HCT116 (cell line): ENCODE measurements around the gene MEGF6.

Source experiments
- CTCF ChIP-seq, 3 experiments: fragments of 200-600 bp in 1 of 3; sonication (generic) in 1 of 3; IDR thresholded peaks in 2 of 3; conservative IDR thresholded peaks in 1 of 3; 2 replicates each; pipeline ENCODE4 v1.5.1; 2012 to 2017; ENCODE audit warnings: low read depth in 2 of 3, low read length in 2 of 3, antibody characterized with exemption in 1 of 3, borderline replicate concordance in 1 of 3, control low read depth in 1 of 3, mild to moderate bottlenecking in 1 of 3, mixed read lengths in 1 of 3, mixed run types in 1 of 3, moderate library complexity in 1 of 3; ENCODE audit not compliant: insufficient read depth in 1 of 3
- EGR1 ChIP-seq: IDR thresholded peaks from 2 replicates; pipeline ENCODE4 v1.6.1; 2012; ENCODE audit warnings: low read depth
- EZH2 ChIP-seq: fragments of 200-600 bp; sonication (generic); IDR thresholded peaks from 2 replicates; pipeline ENCODE4 v1.6.1; 2017; ENCODE audit warnings: antibody characterized with exemption, mixed run types
- EZH2phosphoT487 ChIP-seq: fragments of 200-600 bp; IDR thresholded peaks from 2 replicates; pipeline ENCODE4 v1.6.1; 2018; ENCODE audit warnings: antibody characterized with exemption, borderline replicate concordance
- FOSL1 ChIP-seq: IDR thresholded peaks from 2 replicates; pipeline ENCODE4 v1.6.1; 2012; ENCODE audit warnings: low read depth
- JUND ChIP-seq: IDR thresholded peaks from 2 replicates; pipeline ENCODE4 v1.6.1; 2012
- POLR2A ChIP-seq: IDR thresholded peaks from 2 replicates; pipeline ENCODE4 v1.7.0; 2011; ENCODE audit warnings: borderline replicate concordance; ENCODE audit not compliant: insufficient read depth, insufficient read length; ENCODE audit errors: extremely low read depth
- POLR2AphosphoS5 ChIP-seq: IDR thresholded peaks from 2 replicates; pipeline ENCODE4 v1.6.1; 2011; ENCODE audit warnings: mild to moderate bottlenecking, low read depth, low read length, moderate library complexity
- SP1 ChIP-seq: IDR thresholded peaks from 2 replicates; pipeline ENCODE4 v1.6.1; 2012; ENCODE audit warnings: low read depth
- SRF ChIP-seq: IDR thresholded peaks from 2 replicates; pipeline ENCODE4 v1.6.1; 2012; ENCODE audit warnings: low read depth
- YY1 ChIP-seq: IDR thresholded peaks from 2 replicates; pipeline ENCODE4 v1.6.1; 2011; ENCODE audit warnings: low read length, low read depth, moderate library complexity, mild to moderate bottlenecking; ENCODE audit not compliant: insufficient replicate concordance; ENCODE audit errors: extremely low read depth
- ZNF274 ChIP-seq: fragments of 200-500 bp; sonication (Bioruptor generic); IDR thresholded peaks from 2 replicates; pipeline ENCODE4 v1.6.1; 2014; ENCODE audit warnings: mild to moderate bottlenecking, low read depth, low read length, inconsistent platforms

DNA sequence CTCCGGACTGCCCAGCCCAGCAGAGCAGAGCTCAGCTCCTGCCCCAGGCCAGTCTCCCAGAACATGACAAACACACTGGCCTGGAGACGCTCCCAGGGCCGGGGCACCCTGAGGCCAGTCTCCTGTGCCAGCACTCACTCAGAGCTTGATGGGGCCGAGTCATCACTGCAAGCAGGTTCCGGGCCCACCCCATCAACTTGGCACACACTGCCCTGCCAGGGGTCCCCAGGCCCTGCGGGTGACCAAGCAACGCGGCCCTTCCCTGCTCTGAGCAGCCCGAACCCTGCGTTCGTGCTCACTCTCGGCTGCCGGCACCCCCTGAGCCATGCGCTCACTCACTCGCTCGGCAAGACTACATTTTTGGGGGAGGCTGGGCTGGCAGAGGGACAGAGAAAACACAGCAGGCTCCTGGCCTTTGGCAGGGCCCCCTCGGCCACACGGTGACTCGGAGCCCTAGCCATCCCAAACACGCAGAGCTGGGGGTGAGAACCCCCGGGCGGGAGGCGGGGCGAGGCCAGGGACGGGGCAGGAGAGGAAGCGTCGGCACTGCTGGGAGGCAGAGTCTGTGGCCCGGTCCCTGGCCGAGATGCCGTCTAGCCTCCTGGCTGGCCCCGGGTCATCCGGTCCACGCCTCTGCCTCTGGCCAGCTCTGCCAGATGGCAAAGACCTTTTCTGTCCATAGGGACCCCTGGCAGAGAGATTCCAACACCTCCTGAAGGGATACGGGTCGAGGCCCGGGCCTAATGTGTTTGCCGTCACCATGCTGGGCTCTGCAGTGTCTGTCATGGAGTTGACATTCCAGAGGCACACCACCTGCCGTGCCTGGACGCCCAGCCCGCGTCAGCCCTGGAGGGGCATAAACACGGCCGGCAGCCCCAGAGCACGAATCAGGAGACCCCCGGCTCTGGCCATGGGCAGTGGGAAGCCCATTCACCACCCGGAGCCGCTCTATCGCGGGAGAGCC lies 68.0 kb downstream of the MEGF6 start:
- TF ChIP-seq POLR2A (no peak), EZH2phosphoT487 (no peak), CTCF (IDR thresholded peaks at IDR 0.05 in 2 of 3, conservative IDR thresholded peaks at IDR 0.05 in 1 of 3; ENCODE audit: borderline replicate concordance in 1 of 3, insufficient read depth in 1 of 3, low read depth in 2 of 3, low read length in 2 of 3) (no peak), JUND (no peak), FOSL1 (no peak), POLR2AphosphoS5 (no peak), SP1 (no peak), ZNF274 (no peak), YY1 (no peak), EGR1 (no peak), EZH2 (no peak), SRF (no peak)
